ENCODE measurements around the gene TUBE1.

The TUBE1 gene, protein sequence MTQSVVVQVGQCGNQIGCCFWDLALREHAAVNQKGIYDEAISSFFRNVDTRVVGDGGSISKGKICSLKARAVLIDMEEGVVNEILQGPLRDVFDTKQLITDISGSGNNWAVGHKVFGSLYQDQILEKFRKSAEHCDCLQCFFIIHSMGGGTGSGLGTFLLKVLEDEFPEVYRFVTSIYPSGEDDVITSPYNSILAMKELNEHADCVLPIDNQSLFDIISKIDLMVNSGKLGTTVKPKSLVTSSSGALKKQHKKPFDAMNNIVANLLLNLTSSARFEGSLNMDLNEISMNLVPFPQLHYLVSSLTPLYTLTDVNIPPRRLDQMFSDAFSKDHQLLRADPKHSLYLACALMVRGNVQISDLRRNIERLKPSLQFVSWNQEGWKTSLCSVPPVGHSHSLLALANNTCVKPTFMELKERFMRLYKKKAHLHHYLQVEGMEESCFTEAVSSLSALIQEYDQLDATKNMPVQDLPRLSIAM

GRCh38 chr6:112087136-112087911 lies at the start of gene TUBE1, which contains the start of gene FAM229B:
Gene TUBE1, minus strand, starts transcription at chr6:112087482. Its CDS starts 48 bp downstream, at chr6:112087434.
Gene FAM229B, plus strand, starts transcription at chr6:112087591. Its CDS starts 11,693 bp downstream, at chr6:112099284.
- peak; percentile 97 for DNase-seq (ENCODE audit: low read depth)
- TF ChIP-seq, protein P1, sequence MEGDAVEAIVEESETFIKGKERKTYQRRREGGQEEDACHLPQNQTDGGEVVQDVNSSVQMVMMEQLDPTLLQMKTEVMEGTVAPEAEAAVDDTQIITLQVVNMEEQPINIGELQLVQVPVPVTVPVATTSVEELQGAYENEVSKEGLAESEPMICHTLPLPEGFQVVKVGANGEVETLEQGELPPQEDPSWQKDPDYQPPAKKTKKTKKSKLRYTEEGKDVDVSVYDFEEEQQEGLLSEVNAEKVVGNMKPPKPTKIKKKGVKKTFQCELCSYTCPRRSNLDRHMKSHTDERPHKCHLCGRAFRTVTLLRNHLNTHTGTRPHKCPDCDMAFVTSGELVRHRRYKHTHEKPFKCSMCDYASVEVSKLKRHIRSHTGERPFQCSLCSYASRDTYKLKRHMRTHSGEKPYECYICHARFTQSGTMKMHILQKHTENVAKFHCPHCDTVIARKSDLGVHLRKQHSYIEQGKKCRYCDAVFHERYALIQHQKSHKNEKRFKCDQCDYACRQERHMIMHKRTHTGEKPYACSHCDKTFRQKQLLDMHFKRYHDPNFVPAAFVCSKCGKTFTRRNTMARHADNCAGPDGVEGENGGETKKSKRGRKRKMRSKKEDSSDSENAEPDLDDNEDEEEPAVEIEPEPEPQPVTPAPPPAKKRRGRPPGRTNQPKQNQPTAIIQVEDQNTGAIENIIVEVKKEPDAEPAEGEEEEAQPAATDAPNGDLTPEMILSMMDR (conservative IDR thresholded peaks at IDR 0.05; ENCODE audit: control insufficient read depth, insufficient read depth, low read depth, low read length) = no peak
- peak within 1 kb of the TSS; percentile 86 for H3K4me3 ChIP-seq (ENCODE audit: control insufficient read depth, low read depth, low read length)

DNA sequence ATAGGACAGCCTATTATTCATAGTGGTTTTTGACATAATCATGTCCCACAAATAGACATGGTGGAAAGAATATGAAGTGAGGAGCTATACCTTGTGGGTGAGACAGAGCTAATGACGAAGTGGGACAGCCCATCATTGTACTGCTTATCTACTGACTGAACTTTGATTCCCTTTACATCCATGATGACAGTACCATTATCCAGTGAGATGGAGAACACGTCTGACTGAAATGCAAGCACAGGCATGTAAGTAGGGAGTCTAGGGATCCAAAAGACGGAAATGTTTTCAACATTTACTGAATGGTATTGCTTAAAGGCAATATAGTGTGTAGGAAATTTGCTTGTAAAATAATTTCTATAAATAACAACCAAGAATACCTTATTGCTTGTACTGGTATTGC lies 43.6 kb upstream of the TUBE1 start:
- TF ChIP-seq, protein P1 (conservative IDR thresholded peaks at IDR 0.05; ENCODE audit: control insufficient read depth, insufficient read depth, low read depth, low read length) = no peak
- DNase-seq (ENCODE audit: low read depth) = no peak
- no peak overlapping the region for H3K4me3 ChIP-seq (ENCODE audit: control insufficient read depth, low read depth, low read length)

DNA sequence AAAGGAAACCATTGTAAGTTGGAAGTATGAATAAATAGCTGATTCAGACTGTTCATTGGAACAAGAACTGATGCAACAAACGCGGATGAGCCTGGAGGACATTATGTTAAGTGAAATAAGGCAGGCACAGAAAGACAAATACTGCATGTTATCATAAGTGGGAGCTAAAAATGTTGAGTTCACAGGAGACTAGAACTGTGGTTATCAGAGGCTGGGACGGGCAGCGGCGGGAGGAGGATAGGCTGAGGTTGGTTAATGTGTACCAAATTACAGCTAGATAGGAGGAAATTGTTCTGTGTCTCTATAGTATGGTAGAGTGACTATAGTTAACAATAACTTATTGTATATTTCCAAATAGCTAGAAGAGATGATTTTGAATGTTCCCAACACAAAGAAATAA lies 40.9 kb upstream of the TUBE1 start:
- TF ChIP-seq, protein P1 (conservative IDR thresholded peaks at IDR 0.05; ENCODE audit: control insufficient read depth, insufficient read depth, low read depth, low read length) = no peak
- DNase-seq (ENCODE audit: low read depth) = no peak
- no peak overlapping the region for H3K4me3 ChIP-seq (ENCODE audit: control insufficient read depth, low read depth, low read length)

- H3K4me3 ChIP-seq (ENCODE audit: control insufficient read depth, low read depth, low read length) = no peak overlapping the region
- TF ChIP-seq, protein P1 (conservative IDR thresholded peaks at IDR 0.05; ENCODE audit: control insufficient read depth, insufficient read depth, low read depth, low read length) = no peak
- DNase-seq (ENCODE audit: low read depth) = no peak
These were observed 36.7 kb upstream of the TUBE1 start for GRCh38 chr6:112123982-112124381.

GRCh38 chr6:112122756-112123155 lies 35.5 kb upstream of the TUBE1 start:
- TF ChIP-seq, protein P1 (conservative IDR thresholded peaks at IDR 0.05; ENCODE audit: control insufficient read depth, insufficient read depth, low read depth, low read length) = no peak
- H3K4me3 ChIP-seq (ENCODE audit: control insufficient read depth, low read depth, low read length) = no peak overlapping the region
- DNase-seq (ENCODE audit: low read depth) = no peak

DNA sequence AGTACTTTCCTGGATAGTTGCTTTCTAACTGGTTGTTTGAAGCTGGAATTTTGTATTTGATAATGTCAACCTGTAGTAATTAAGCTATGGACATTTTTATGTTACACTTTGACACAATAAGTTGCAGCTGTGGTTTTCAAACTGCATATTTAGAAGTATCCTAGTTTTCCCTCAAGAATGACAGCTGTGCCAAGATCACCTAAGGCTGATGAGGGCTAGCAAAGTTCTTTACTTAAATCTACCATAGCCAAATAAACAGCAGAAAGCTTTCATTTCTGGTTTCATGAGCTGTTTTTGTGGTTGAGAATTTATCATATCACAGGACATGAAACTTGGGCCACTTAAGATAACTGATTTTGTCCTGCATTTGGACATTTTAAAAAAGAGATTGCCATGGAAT lies 30.8 kb upstream of the TUBE1 start:
- no peak overlapping the region for H3K4me3 ChIP-seq (ENCODE audit: control insufficient read depth, low read depth, low read length)
- TF ChIP-seq, protein P1 (conservative IDR thresholded peaks at IDR 0.05; ENCODE audit: control insufficient read depth, insufficient read depth, low read depth, low read length) = no peak
- DNase-seq (ENCODE audit: low read depth) = no peak

Measured in fibroblast of mammary gland (primary cell).